ENCODE results near the gene GALE.
"Not testable (repeated sequence)": the region's sequence is repeated elsewhere in the genome, so short reads cannot be mapped to it uniquely, and the experiment has no call there.

GALE gene

DNA sequence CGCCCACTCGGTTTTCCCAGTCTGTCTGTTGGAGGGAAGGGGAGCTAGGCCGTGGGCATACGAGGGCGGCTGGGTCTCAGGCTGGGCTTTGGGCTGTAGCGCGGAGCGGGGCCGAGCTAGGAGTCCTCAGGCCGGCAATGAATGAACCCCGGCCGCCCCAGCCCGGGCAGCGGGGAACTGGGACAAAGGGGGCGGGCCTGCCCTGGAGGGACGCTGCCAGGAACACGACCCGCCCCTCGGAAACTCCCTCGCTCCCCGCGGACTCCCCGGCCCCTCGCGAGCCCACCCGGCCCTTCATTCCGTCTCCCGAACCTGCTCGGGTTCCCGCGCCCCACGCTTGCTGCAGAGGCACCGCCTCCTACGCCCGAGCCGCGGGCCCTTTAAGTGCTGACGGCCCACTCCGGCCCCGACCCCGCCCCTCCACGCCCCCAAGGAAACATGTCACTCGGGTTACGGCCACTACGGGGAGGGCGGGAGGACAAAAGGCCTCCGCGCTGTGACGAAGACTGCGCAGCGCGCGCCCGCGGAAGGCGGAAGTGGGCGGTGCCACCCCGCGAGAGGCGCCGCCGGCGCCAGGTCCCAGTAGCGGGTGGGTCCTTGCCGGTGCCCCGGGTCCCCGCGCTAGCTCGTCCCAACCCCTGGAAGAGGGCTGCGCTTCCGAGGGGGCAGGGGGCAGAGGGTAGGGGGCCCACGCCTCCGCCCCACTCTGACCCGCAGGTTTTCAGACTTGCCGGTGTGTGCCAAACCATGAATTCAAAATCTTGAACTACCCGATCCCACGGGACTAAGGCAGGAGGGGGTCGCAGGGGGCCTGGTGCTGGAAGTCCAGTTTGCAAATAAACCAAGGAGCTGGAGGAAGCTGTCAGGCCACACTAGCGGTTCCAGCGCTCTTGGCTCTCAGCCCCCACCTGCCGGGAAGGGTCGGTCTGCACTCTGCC, at the start of gene GALE:
Gene GALE, minus strand, starts transcription at position 355 of the 938 bp plus-strand sequence. CDS start 1,747 bp downstream, outside the sequence.
- peaks cover 25% of the 10 kb centered on the region for H3K36me3 ChIP-seq (replicated peaks)
- peak; percentile 24 for TF ChIP-seq CTCF (IDR thresholded peaks at IDR 0.05; ENCODE audit: low read depth, low read length, missing control alignments)
- in situ Hi-C loops (cut with HindIII; ENCODE audit: low pct_ligation_motif_present, low sequenced_read_pairs): no loop called here

GRCh38 chr1:23848673-23849616, 48.4 kb upstream of the GALE start:
- no peak for TF ChIP-seq CTCF (IDR thresholded peaks at IDR 0.05; ENCODE audit: low read depth, low read length, missing control alignments)
- in situ Hi-C loops (cut with HindIII; ENCODE audit: low pct_ligation_motif_present, low sequenced_read_pairs): no loop called here
- H3K27me3 ChIP-seq (replicated peaks): no peaks in the 10 kb centered on the region
- no peak overlapping the region for H3K27ac ChIP-seq
- H3K36me3 ChIP-seq (replicated peaks): no peaks in the 10 kb centered on the region
- H3K4me3 ChIP-seq (ENCODE audit: low read depth, low read length): no peak overlapping the region
- DNase-seq: no peak

More for the DNA sequence above, at the start of gene GALE:
- DNase-seq: peak; percentile 91
- Histone ChIP-seq H3K4me3 (ENCODE audit: low read depth, low read length) (peak within 1 kb of the TSS; percentile 86), H3K27me3 (replicated peaks) (no peaks in the 10 kb centered on the region), H3K27ac (peak within 1 kb of the TSS; percentile 51)

DNA sequence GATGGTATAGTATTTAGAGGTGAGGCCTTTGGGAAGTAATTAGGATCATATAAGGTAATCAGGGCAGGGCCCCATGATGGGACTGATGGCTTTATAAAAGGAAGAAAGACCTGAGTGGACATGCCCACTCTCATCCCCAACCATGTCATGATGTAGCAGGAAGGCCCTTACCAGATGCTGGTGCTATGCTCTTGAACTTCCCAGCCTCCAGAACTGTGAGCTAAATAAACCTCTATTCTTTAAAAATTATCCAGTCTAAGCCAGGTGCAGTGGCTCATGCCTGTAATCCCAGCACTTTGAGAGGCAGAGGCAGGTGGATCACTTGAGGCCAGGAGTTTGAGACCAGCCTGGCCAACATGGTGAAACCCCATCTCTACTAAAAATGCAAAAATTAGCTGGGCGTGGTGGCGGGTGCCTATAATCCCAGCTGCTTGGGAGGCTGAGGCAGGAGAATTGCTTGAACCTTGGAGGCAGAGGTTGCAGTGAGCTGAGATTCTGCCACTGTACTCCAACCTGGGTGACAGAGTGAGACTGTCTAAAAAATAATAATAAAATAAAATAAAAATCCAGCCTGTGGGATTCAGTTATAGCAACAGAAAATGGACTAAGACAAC, 47.0 kb upstream of the GALE start:
- in situ Hi-C loops (cut with HindIII; ENCODE audit: low pct_ligation_motif_present, low sequenced_read_pairs); H3K4me3 ChIP-seq (ENCODE audit: low read depth, low read length); DNase-seq; H3K27me3 ChIP-seq (replicated peaks); H3K27ac ChIP-seq; H3K36me3 ChIP-seq (replicated peaks): not testable (repeated sequence)

GRCh38 chr1:23845163-23845562, 44.6 kb upstream of the GALE start:
- DNase-seq: no peak
- TF ChIP-seq CTCF (IDR thresholded peaks at IDR 0.05; ENCODE audit: low read depth, low read length, missing control alignments): no peak
- Histone ChIP-seq H3K36me3 (replicated peaks) (no peaks in the 10 kb centered on the region), H3K27ac (no peak overlapping the region), H3K4me3 (ENCODE audit: low read depth, low read length) (no peak overlapping the region), H3K27me3 (replicated peaks) (no peaks in the 10 kb centered on the region)
- in situ Hi-C loops (cut with HindIII; ENCODE audit: low pct_ligation_motif_present, low sequenced_read_pairs): no loop called here

GRCh38 chr1:23843644-23844043, 43.1 kb upstream of the GALE start:
- H3K36me3 ChIP-seq (replicated peaks): no peaks in the 10 kb centered on the region
- H3K27me3 ChIP-seq (replicated peaks): no peaks in the 10 kb centered on the region
- in situ Hi-C loops (cut with HindIII; ENCODE audit: low pct_ligation_motif_present, low sequenced_read_pairs): no loop called here
- no peak overlapping the region for H3K4me3 ChIP-seq (ENCODE audit: low read depth, low read length)
- H3K27ac ChIP-seq: no peak overlapping the region
- DNase-seq: no peak
- TF ChIP-seq CTCF (IDR thresholded peaks at IDR 0.05; ENCODE audit: low read depth, low read length, missing control alignments): no peak
